ENCODE measurements around the gene ACOT11.

The ACOT11 gene

DNA sequence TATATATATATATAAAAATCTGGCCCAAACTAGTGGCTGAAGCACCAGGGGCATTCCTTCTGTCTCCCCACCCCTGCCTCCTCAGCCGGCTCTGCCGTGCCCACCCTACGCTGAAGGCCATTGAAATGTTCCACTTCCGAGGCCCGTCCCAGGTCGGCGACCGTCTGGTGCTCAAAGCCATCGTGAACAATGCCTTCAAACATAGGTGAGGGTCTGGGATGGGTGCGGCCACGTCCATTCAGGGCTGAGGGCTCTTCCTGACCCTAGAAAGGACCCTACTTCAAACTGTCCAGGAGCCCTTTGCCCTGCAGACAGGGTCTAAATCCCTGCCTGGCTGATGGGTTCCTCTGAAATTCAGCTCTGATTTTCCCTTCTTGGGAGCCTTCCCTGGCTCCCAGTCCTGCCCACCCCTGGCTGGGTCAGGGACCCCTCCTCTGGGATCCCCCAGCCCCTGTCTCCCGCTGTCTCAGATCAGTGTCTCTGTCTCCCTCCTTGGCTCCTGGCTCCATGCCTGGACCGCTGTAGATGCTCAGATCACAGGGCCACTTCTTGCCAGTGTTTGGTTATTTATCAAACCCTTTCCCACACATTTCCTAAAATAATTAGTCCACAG lies 51.3 kb downstream of the ACOT11 start (continued):
- TF ChIP-seq, protein P1, sequence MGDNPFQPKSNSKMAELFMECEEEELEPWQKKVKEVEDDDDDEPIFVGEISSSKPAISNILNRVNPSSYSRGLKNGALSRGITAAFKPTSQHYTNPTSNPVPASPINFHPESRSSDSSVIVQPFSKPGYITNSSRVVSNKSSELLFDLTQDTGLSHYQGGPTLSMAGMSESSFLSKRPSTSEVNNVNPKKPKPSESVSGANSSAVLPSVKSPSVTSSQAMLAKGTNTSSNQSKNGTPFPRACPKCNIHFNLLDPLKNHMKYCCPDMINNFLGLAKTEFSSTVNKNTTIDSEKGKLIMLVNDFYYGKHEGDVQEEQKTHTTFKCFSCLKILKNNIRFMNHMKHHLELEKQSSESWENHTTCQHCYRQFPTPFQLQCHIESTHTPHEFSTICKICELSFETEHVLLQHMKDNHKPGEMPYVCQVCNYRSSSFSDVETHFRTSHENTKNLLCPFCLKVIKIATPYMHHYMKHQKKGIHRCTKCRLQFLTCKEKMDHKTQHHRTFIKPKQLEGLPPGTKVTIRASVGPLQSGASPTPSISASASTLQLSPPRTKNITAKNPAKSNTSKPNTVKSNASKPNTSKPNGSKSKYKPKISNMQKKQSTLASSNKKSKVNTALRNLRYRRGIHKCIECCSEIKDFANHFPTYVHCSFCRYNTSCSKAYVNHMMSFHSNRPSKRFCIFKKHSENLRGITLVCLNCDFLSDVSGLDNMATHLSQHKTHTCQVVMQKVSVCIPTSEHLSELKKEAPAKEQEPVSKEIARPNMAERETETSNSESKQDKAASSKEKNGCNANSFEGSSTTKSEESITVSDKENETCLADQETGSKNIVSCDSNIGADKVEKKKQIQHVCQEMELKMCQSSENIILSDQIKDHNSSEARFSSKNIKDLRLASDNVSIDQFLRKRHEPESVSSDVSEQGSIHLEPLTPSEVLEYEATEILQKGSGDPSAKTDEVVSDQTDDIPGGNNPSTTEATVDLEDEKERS (tag by site-specific recombination; IDR thresholded peaks at IDR 0.05), result no peak
- TF ChIP-seq ZNF169 (tag by site-specific recombination; IDR thresholded peaks at IDR 0.05), result no peak
- no peak for TF ChIP-seq RBAK (tag by site-specific recombination; IDR thresholded peaks at IDR 0.05)
- TF ChIP-seq, protein P2, sequence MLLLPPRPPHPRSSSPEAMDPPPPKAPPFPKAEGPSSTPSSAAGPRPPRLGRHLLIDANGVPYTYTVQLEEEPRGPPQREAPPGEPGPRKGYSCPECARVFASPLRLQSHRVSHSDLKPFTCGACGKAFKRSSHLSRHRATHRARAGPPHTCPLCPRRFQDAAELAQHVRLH (tag by site-specific recombination; IDR thresholded peaks at IDR 0.05), result no peak
- no peak for TF ChIP-seq KLF9 (tag by site-specific recombination; IDR thresholded peaks at IDR 0.05; ENCODE audit: low read depth)

DNA sequence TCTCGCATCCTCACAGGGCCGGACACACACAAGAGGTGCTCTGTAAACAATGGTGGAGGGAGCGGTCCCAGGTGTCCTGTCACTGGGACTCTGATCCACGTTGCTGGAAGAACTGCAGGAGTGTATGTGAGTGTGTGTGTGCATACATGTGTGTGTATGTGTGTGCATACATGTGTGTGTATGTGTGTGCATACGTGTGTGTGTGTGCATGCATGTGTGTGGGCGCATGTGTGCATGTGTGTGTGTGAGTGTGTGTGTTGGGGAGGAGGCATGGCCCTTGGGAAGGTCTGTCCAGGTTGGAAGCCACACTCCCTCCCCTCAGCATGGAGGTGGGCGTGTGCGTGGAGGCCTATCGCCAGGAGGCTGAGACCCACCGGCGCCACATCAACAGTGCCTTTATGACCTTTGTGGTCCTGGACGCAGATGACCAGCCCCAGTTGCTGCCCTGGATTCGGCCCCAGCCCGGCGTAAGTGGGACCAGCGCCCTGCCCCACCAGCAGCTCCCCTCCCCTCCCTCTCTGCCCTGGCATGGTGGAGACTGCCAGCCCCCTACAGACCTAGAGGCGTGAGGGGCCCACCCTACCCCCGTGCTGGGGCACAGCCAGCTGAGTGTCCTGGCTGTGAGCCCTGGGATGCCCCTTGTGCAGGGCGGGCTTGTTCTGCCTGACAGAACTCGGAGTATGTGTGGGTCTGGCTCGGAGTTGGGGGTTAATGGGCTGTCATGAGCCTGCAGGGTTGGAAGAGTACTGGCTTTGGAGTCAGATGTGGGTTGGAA lies 53.1 kb downstream of the ACOT11 start:
- H3K9me3 ChIP-seq (ENCODE audit: control insufficient read depth, insufficient read depth, low read depth, low read length), result no peaks in the 10 kb centered on the region
- TF ChIP-seq, protein P3, sequence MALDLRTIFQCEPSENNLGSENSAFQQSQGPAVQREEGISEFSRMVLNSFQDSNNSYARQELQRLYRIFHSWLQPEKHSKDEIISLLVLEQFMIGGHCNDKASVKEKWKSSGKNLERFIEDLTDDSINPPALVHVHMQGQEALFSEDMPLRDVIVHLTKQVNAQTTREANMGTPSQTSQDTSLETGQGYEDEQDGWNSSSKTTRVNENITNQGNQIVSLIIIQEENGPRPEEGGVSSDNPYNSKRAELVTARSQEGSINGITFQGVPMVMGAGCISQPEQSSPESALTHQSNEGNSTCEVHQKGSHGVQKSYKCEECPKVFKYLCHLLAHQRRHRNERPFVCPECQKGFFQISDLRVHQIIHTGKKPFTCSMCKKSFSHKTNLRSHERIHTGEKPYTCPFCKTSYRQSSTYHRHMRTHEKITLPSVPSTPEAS (tag by site-specific recombination; IDR thresholded peaks at IDR 0.05), result peak; percentile 96
- TF ChIP-seq ZFHX2 (tag by site-specific recombination; conservative IDR thresholded peaks at IDR 0.05), result peak; percentile 48; the same call in 1 of the 2 replicates
- no peak for TF ChIP-seq ZNF302 (tag by site-specific recombination; IDR thresholded peaks at IDR 0.05; ENCODE audit: low read depth)
- TF ChIP-seq ZSCAN16 (tag by site-specific recombination; IDR thresholded peaks at IDR 0.05), result peak; percentile 79; the same call in 1 of the 2 replicates
- no peak for TF ChIP-seq ZNF530 (tag by site-specific recombination; IDR thresholded peaks at IDR 0.05; ENCODE audit: low read depth)
- CTCF ChIA-PET, result no interaction called here
- POLR2A ChIA-PET, result no interaction called here
- no peaks in the 10 kb centered on the region for H3K36me3 ChIP-seq (ENCODE audit: control insufficient read depth in 2 of 2, insufficient read depth in 1 of 2, low read length in 2 of 2)
- no peaks in the 10 kb centered on the region for H3K4me1 ChIP-seq (ENCODE audit: control insufficient read depth, insufficient read depth, low read length)
- H3K27ac ChIP-seq (ENCODE audit: extremely low read depth, low read depth, low read length), result no peak overlapping the region
- no peak overlapping the region for H3K4me3 ChIP-seq (ENCODE audit: low read depth, low read length)

DNA sequence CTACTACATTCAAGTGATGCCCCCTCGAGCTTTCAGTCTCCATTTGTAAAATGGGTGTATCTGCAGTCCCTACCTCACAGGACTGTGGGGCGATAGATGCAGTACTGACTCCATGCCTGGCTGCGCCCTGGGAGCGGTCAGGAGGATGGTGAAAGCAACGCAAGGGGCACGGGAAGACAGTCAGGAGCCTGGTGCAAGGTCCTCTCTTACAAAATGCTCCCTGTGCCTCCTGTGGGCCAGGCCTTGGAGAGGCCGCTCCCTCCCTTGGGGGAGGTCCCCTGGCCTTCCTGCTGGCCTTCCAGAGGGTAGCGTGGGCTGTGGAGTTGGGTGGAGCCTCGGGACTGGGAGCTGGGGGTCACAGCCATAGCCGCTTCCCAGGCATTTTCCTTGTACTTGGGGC lies 53.7 kb downstream of the ACOT11 start:
- H3K27ac ChIP-seq (ENCODE audit: extremely low read depth, low read depth, low read length), result no peak overlapping the region
- ChIA-PET POLR2A (no interaction called here), CTCF (no interaction called here)
- H3K4me1 ChIP-seq (ENCODE audit: control insufficient read depth, insufficient read depth, low read length), result no peaks in the 10 kb centered on the region
- no peaks in the 10 kb centered on the region for H3K9me3 ChIP-seq (ENCODE audit: control insufficient read depth, insufficient read depth, low read depth, low read length)
- no peaks in the 10 kb centered on the region for H3K36me3 ChIP-seq (ENCODE audit: control insufficient read depth in 2 of 2, insufficient read depth in 1 of 2, low read length in 2 of 2)
- H3K4me3 ChIP-seq (ENCODE audit: low read depth, low read length), result no peak overlapping the region
- TF ChIP-seq ZBTB1 (tag by site-specific recombination; IDR thresholded peaks at IDR 0.05) (no peak), ZNF791 (tag by site-specific recombination; IDR thresholded peaks at IDR 0.05) (no peak), ZNF571 (tag by site-specific recombination; IDR thresholded peaks at IDR 0.05) (no peak), ZNF24 (tag by site-specific recombination; IDR thresholded peaks at IDR 0.05) (no peak), ZNF174 (tag by site-specific recombination; IDR thresholded peaks at IDR 0.05) (no peak), OVOL3 (tag by site-specific recombination; IDR thresholded peaks at IDR 0.05) (no peak), ZNF701 (tag by site-specific recombination; IDR thresholded peaks at IDR 0.05) (no peak), ZBTB8A (tag by site-specific recombination; IDR thresholded peaks at IDR 0.05) (no peak), MZF1 (tag by site-specific recombination; IDR thresholded peaks at IDR 0.05; ENCODE audit: borderline replicate concordance) (no peak)
- TF ChIP-seq, protein P4, sequence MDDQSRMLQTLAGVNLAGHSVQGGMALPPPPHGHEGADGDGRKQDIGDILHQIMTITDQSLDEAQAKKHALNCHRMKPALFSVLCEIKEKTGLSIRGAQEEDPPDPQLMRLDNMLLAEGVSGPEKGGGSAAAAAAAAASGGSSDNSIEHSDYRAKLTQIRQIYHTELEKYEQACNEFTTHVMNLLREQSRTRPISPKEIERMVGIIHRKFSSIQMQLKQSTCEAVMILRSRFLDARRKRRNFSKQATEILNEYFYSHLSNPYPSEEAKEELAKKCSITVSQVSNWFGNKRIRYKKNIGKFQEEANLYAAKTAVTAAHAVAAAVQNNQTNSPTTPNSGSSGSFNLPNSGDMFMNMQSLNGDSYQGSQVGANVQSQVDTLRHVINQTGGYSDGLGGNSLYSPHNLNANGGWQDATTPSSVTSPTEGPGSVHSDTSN (CRISPR knock-in tag; IDR thresholded peaks at IDR 0.05), result no peak
- TF ChIP-seq, protein P5, sequence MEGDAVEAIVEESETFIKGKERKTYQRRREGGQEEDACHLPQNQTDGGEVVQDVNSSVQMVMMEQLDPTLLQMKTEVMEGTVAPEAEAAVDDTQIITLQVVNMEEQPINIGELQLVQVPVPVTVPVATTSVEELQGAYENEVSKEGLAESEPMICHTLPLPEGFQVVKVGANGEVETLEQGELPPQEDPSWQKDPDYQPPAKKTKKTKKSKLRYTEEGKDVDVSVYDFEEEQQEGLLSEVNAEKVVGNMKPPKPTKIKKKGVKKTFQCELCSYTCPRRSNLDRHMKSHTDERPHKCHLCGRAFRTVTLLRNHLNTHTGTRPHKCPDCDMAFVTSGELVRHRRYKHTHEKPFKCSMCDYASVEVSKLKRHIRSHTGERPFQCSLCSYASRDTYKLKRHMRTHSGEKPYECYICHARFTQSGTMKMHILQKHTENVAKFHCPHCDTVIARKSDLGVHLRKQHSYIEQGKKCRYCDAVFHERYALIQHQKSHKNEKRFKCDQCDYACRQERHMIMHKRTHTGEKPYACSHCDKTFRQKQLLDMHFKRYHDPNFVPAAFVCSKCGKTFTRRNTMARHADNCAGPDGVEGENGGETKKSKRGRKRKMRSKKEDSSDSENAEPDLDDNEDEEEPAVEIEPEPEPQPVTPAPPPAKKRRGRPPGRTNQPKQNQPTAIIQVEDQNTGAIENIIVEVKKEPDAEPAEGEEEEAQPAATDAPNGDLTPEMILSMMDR (tag by site-specific recombination; IDR thresholded peaks at IDR 0.05), result no peak
- TF ChIP-seq, protein P6, sequence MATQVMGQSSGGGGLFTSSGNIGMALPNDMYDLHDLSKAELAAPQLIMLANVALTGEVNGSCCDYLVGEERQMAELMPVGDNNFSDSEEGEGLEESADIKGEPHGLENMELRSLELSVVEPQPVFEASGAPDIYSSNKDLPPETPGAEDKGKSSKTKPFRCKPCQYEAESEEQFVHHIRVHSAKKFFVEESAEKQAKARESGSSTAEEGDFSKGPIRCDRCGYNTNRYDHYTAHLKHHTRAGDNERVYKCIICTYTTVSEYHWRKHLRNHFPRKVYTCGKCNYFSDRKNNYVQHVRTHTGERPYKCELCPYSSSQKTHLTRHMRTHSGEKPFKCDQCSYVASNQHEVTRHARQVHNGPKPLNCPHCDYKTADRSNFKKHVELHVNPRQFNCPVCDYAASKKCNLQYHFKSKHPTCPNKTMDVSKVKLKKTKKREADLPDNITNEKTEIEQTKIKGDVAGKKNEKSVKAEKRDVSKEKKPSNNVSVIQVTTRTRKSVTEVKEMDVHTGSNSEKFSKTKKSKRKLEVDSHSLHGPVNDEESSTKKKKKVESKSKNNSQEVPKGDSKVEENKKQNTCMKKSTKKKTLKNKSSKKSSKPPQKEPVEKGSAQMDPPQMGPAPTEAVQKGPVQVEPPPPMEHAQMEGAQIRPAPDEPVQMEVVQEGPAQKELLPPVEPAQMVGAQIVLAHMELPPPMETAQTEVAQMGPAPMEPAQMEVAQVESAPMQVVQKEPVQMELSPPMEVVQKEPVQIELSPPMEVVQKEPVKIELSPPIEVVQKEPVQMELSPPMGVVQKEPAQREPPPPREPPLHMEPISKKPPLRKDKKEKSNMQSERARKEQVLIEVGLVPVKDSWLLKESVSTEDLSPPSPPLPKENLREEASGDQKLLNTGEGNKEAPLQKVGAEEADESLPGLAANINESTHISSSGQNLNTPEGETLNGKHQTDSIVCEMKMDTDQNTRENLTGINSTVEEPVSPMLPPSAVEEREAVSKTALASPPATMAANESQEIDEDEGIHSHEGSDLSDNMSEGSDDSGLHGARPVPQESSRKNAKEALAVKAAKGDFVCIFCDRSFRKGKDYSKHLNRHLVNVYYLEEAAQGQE (tag by site-specific recombination; IDR thresholded peaks at IDR 0.05), result no peak
